Fibroblast of lung (primary cell): ENCODE measurements around the gene RUNX1.
"Not testable (repeated sequence)": the region's sequence is repeated elsewhere in the genome, so short reads cannot be mapped to it uniquely, and the experiment has no call there.

Source experiments
- EZH2 ChIP-seq: IDR thresholded peaks from 2 replicates; pipeline ENCODE4 v1.5.1; 2012; ENCODE audit warnings: low read length, control low read depth, mild to moderate bottlenecking; ENCODE audit errors: missing control alignments
- TF ChIP-seq, protein P1 (sequence below), 2 donors: IDR thresholded peaks in 1 of 2; conservative IDR thresholded peaks in 1 of 2; 1 replicate in 1 of 2; 2 replicates in 1 of 2; pipeline ENCODE4 v1.5.1; 2011 to 2012; ENCODE audit warnings: low read length in 2 of 2, control low read depth in 1 of 2, inconsistent platforms in 1 of 2, low read depth in 1 of 2, mild to moderate bottlenecking in 1 of 2

DNA sequence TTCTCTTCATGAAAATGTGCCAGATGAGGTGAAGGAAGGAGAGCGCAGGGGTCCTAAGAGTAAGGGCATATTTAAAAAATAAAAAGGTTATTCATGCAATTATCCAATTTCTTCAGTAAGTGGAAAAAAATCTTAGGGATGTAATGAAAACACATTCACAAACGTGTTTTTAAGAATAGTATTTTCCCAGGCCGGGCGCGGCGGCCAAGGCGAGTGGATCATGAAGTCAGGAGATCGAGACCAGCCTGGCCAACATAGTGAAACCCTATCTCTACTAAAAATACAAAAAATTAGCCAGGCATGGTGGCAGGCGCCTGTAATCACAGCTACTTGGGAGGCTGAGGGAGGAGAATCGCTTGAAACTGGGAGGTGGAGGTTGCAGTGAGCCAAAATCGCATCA lies 82.2 kb downstream of the RUNX1 start:
- TF ChIP-seq, protein P1, sequence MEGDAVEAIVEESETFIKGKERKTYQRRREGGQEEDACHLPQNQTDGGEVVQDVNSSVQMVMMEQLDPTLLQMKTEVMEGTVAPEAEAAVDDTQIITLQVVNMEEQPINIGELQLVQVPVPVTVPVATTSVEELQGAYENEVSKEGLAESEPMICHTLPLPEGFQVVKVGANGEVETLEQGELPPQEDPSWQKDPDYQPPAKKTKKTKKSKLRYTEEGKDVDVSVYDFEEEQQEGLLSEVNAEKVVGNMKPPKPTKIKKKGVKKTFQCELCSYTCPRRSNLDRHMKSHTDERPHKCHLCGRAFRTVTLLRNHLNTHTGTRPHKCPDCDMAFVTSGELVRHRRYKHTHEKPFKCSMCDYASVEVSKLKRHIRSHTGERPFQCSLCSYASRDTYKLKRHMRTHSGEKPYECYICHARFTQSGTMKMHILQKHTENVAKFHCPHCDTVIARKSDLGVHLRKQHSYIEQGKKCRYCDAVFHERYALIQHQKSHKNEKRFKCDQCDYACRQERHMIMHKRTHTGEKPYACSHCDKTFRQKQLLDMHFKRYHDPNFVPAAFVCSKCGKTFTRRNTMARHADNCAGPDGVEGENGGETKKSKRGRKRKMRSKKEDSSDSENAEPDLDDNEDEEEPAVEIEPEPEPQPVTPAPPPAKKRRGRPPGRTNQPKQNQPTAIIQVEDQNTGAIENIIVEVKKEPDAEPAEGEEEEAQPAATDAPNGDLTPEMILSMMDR (conservative IDR thresholded peaks at IDR 0.05 in 1 of 2, IDR thresholded peaks at IDR 0.05 in 1 of 2; ENCODE audit: low read depth in 1 of 2, low read length in 2 of 2), result not testable (repeated sequence)
- not testable (repeated sequence) for TF ChIP-seq EZH2
